Fibroblast of lung (primary cell): ENCODE data around the gene FBXW9. TPM values are rescaled to one million over a fixed set of nuclear protein-coding genes. Genes with fewer than 3 reads are reported as not detected.

ENCODE experiments used
- DNase-seq, 2 donors: peaks; one replicate each; pipeline versions ENCODE4 v3.0.0 to v3.0.0-alpha.2; 2010; ENCODE audit warnings: low read depth in 2 of 2
- H2AFZ ChIP-seq: 2 replicates; pipeline ENCODE4 v1.5.1; 2012; ENCODE audit warnings: low read length, control low read depth, inconsistent platforms
- H3K27ac ChIP-seq: 2 replicates; pipeline ENCODE4 v1.5.1; 2011; ENCODE audit warnings: low read length, control low read depth; ENCODE audit not compliant: insufficient read depth
- H3K27me3 ChIP-seq: 2 replicates; pipeline ENCODE4 v1.5.1; 2011; ENCODE audit warnings: mild to moderate bottlenecking, low read length; ENCODE audit not compliant: control insufficient read depth, insufficient read depth
- H3K36me3 ChIP-seq: 2 replicates; pipeline ENCODE4 v1.5.1; 2011; ENCODE audit warnings: low read length; ENCODE audit not compliant: control insufficient read depth, insufficient read depth
- H3K4me1 ChIP-seq: 2 replicates; pipeline ENCODE4 v1.5.1; 2011; ENCODE audit warnings: low read length; ENCODE audit not compliant: control insufficient read depth, insufficient read depth; ENCODE audit errors: extremely low read depth
- H3K4me2 ChIP-seq: 2 replicates; pipeline ENCODE4 v1.5.1; 2011; ENCODE audit warnings: low read length, control low read depth; ENCODE audit not compliant: insufficient read depth; ENCODE audit errors: extremely low read depth
- H3K4me3 ChIP-seq, 4 experiments: fragments of 200-600 bp in 1 of 4; sonication (generic) in 1 of 4; replicated peaks in 1 of 4; 2 replicates each; pipeline ENCODE4 v1.5.1; 2011 to 2016; ENCODE audit warnings: low read length in 4 of 4, low read depth in 3 of 4, mild to moderate bottlenecking in 3 of 4, control low read depth in 2 of 4, inconsistent platforms in 1 of 4, mixed read lengths in 1 of 4; ENCODE audit not compliant: insufficient read depth in 1 of 4; ENCODE audit errors: control extremely low read depth in 1 of 4
- H3K79me2 ChIP-seq: 2 replicates; pipeline ENCODE4 v1.5.1; 2012; ENCODE audit warnings: mild to moderate bottlenecking, low read length, inconsistent platforms; ENCODE audit not compliant: control insufficient read depth, insufficient read depth
- H3K9ac ChIP-seq: 2 replicates; pipeline ENCODE4 v1.5.1; 2011; ENCODE audit warnings: mild to moderate bottlenecking, low read length, control low read depth; ENCODE audit not compliant: insufficient read depth
- H3K9me3 ChIP-seq: 2 replicates; pipeline ENCODE4 v1.5.1; 2012; ENCODE audit warnings: low read depth, low read length; ENCODE audit not compliant: control insufficient read depth, insufficient read depth
- H4K20me1 ChIP-seq: 2 replicates; pipeline ENCODE4 v1.5.1; 2011; ENCODE audit warnings: low read length; ENCODE audit not compliant: control insufficient read depth, insufficient read depth; ENCODE audit errors: extremely low read depth
- EZH2 ChIP-seq: IDR thresholded peaks from 2 replicates; pipeline ENCODE4 v1.5.1; 2012; ENCODE audit warnings: low read length, control low read depth, mild to moderate bottlenecking; ENCODE audit errors: missing control alignments
- polyA plus RNA-seq, 2 donors: library from polyadenylated mRNA; depleted of rRNA in 1 of 2; stranded (reverse) in 1 of 2; unstranded in 1 of 2; fragments of >200 nt; gene quantifications; 2 replicates each; pipeline ENCODE4 v1.2.1, GENCODE V29; 2011 to 2012; ENCODE audit warnings: missing spikeins in 1 of 2
- total RNA-seq: library from RNA; depleted of rRNA; stranded (reverse); fragments of >200 nt; gene quantifications from 2 replicates; pipeline ENCODE4 v1.2.1, GENCODE V29; 2014
- TF ChIP-seq, protein P1 (sequence below), 2 donors: IDR thresholded peaks in 1 of 2; conservative IDR thresholded peaks in 1 of 2; 1 replicate in 1 of 2; 2 replicates in 1 of 2; pipeline ENCODE4 v1.5.1; 2011 to 2012; ENCODE audit warnings: low read length in 2 of 2, control low read depth in 1 of 2, inconsistent platforms in 1 of 2, low read depth in 1 of 2, mild to moderate bottlenecking in 1 of 2

Gene FBXW9
- total and polyA plus RNA-seq, 2 donors (not counting 1 experiment from before 2014, with no cell fraction given), result 3.3 to 4.4 TPM

DNA sequence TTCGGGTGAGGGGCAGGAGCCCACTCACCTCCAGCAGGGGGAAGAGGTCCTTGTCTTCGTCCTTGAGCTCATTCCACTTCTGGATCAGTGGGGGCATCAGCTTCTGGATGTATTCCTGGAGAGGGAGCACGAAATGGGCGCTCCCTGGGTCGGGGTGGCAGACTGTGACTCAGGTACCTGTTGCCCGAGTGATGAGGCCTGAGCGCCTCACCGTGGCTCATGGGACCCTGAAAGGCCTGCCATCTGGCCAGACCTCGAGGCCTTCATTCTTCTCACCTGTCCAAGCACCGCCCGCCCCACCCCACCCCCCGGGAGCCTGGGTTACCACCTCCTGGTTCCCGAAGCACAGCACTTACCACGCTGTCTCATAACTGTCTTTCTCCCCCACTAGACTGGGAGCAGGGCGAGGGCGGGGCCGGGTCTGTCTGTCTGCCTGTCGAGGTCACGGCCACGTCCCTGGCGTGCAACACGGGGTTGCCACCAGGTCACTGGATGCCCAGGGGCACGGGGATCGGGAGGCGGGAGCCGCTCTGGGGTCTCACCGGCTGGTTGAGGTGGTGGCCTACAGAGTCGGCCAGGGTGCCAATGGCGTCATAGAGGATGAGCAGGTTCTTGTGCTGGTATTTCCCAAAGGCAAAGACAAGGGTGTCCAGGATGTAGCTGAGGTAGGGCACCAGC is 9.4 kb upstream of the FBXW9 start:
- H3K79me2 ChIP-seq, result no peaks in the 10 kb centered on the region

DNA sequence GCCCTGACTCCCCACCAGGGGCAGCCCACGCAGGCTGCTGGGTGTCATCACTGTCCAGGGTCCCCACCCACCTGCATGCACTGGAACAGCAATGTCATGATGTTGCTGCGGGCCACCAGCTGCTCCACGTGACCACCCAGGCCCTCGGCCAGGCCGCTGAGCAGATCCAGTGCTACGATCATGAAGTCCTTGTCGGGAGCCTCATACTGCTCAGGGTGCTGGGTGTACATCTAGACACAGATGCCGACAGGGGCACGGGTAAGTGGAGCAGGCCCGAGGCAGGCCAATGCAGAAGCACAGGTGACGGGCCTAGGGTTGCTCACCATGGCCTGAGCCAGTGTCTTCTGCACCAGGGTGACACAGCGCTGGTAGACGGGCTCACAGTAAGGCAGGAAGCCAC is 8.7 kb upstream of the FBXW9 start:
- no peak for TF ChIP-seq EZH2
- TF ChIP-seq, protein P1, sequence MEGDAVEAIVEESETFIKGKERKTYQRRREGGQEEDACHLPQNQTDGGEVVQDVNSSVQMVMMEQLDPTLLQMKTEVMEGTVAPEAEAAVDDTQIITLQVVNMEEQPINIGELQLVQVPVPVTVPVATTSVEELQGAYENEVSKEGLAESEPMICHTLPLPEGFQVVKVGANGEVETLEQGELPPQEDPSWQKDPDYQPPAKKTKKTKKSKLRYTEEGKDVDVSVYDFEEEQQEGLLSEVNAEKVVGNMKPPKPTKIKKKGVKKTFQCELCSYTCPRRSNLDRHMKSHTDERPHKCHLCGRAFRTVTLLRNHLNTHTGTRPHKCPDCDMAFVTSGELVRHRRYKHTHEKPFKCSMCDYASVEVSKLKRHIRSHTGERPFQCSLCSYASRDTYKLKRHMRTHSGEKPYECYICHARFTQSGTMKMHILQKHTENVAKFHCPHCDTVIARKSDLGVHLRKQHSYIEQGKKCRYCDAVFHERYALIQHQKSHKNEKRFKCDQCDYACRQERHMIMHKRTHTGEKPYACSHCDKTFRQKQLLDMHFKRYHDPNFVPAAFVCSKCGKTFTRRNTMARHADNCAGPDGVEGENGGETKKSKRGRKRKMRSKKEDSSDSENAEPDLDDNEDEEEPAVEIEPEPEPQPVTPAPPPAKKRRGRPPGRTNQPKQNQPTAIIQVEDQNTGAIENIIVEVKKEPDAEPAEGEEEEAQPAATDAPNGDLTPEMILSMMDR (conservative IDR thresholded peaks at IDR 0.05 in 1 of 2, IDR thresholded peaks at IDR 0.05 in 1 of 2; ENCODE audit: low read depth in 1 of 2, low read length in 2 of 2), result no peak
- DNase-seq, result no peak
- no peaks in the 10 kb centered on the region for H3K9me3 ChIP-seq

More for the DNA sequence above, 9.4 kb upstream of the FBXW9 start:
- Histone ChIP-seq H3K27me3 (no peaks in the 10 kb centered on the region), H3K36me3 (peaks cover 49% of the 10 kb centered on the region), H3K4me1 (no peaks in the 10 kb centered on the region), H4K20me1 (no peaks in the 10 kb centered on the region), H3K9ac (no peak overlapping the region), H3K27ac (no peak overlapping the region), H3K4me3 (no peak overlapping the region), H2AFZ (no peak overlapping the region), H3K9me3 (no peaks in the 10 kb centered on the region), H3K4me2 (no peak overlapping the region)
- no peak for DNase-seq
- TF ChIP-seq, protein P1 (conservative IDR thresholded peaks at IDR 0.05 in 1 of 2, IDR thresholded peaks at IDR 0.05 in 1 of 2; ENCODE audit: low read depth in 1 of 2, low read length in 2 of 2), result no peak

DNA sequence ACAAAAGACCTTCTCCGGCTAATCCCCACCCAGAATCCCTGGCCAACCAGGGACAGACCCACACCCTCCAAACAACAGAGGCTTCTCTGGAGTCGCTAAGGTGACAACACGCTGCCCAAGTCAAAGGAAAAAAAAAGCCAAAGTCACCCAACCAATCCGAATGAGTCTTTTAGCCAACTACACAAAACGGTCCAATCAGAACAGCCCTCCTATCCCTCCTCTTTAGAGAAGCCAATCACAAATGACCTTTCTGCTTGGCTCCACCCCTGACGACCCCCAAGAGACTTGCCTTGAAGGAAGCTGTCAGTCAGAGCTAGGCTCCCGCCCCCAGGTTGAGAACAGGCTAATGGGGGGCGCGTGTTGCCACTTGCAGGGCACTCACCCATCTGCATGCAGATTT is 6.6 kb upstream of the FBXW9 start:
- Histone ChIP-seq H3K9ac (no peak overlapping the region), H3K36me3 (peaks cover 43% of the 10 kb centered on the region), H3K27me3 (no peaks in the 10 kb centered on the region), H3K9me3 (no peaks in the 10 kb centered on the region), H3K4me1 (no peaks in the 10 kb centered on the region), H3K4me3 (no peak overlapping the region), H3K27ac (no peak overlapping the region), H2AFZ (no peak overlapping the region), H4K20me1 (no peaks in the 10 kb centered on the region), H3K4me2 (no peak overlapping the region), H3K79me2 (no peaks in the 10 kb centered on the region)
- TF ChIP-seq EZH2, result no peak
- TF ChIP-seq, protein P1 (conservative IDR thresholded peaks at IDR 0.05 in 1 of 2, IDR thresholded peaks at IDR 0.05 in 1 of 2; ENCODE audit: low read depth in 1 of 2, low read length in 2 of 2), result no peak
- DNase-seq, result peak; percentile 34 to 53

More for the DNA sequence above, 8.7 kb upstream of the FBXW9 start:
- Histone ChIP-seq H2AFZ (no peak overlapping the region), H3K27me3 (no peaks in the 10 kb centered on the region), H3K27ac (no peak overlapping the region), H3K4me1 (no peaks in the 10 kb centered on the region), H3K36me3 (peaks cover 47% of the 10 kb centered on the region), H3K9ac (no peak overlapping the region), H3K4me3 (no peak overlapping the region), H3K79me2 (no peaks in the 10 kb centered on the region), H4K20me1 (no peaks in the 10 kb centered on the region), H3K4me2 (no peak overlapping the region)
